ENCODE measurements around the gene CYS1.
"Not testable (repeated sequence)": the region's sequence is repeated elsewhere in the genome, so short reads cannot be mapped to it uniquely, and the experiment has no call there.

Gene CYS1

DNA sequence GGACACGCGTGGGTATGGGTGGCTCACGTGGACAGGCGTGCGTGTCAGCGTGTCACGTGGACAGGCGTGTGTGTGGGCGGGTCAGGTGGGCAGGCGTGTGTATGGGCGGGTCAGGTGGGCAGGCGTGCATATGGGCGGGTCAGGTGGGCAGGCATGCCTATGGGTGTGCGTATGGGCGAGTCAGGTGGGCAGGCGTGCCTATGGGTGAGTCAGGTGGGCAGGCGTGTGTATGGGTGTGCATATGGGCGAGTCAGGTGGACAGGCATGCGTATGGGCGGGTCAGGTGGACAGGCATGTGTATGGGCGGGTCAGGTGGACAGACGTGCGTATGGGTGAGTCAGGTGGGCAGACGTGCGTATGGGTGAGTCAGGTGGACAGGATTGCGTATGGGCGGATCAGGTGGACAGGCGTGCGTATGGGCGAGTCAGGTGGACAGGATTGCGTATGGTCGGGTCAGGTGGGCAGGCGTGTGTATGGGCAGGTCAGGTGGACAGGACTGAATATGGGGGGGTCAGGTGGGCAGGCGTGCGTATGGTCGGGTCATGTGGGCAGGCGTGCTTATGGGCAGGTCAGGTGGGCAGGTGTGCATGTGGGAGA lies 67.7 kb downstream of the CYS1 start:
- not testable (repeated sequence) for DNase-seq (ENCODE audit: low spot score)

DNA sequence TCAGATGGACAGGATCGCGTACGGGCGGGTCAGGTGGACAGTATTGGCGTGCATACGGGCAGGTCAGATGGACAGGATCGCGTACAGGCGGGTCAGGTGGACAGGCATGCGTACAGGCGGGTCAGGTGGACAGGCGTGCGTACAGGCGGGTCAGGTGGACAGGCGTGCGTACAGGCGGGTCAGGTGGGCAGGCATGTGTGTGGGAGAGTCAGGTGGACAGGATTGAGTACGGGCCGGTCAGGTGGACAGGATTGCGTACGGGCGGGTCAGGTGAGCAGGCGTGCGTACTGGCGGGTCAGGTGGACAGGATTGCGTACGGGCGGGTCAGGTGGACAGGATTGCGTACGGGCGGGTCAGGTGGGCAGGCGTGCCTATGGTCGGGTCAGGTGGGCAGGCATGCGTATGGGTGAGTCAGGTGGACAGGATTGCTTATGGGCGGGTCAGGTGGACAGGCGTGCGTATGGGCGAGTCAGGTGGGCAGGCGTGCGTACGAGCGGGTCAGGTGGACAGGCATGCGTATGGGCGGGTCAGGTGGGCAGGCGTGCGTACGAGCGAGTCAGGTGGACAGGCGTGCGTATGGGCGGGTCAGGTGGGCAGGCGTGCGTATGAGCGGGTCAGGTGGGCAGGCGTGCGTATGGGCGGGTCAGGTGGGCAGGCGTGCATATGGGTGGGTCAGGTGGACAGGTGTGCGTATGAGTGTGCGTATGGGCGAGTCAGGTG lies 68.4 kb downstream of the CYS1 start:
- DNase-seq (ENCODE audit: low spot score): not testable (repeated sequence)

DNA sequence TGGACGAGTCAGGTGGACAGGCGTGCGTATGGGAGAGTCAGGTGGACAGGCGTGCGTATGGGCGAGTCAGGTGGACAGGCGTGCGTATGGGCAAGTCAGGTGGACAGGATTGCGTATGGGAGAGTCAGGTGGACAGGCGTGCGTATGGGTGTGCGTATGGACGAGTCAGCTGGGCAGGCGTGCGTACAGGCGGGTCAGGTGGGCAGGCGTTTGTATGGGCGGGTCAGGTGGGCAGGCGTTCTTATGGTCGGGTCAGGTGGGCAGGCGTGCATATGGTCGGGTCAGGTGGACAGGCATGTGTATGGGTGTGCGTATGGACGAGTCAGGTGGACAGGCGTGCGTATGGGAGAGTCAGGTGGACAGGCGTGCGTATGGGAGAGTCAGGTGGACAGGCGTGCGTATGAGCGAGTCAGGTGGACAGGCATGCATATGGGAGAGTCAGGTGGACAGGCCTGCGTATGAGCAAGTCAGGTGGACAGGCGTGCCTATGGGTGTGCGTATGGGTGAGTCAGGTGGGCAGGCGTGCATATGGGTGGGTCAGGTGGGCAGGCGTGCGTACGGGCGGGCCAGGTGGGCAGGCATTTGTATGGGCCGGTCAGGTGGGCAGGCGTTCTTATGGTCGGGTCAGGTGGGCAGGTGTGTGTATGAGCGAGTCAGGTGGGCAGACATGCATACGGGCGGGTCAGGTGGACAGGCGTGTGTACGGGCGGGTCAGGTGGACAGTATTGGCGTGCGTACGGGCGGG lies 69.2 kb downstream of the CYS1 start:
- DNase-seq (ENCODE audit: low spot score): not testable (repeated sequence)

DNA sequence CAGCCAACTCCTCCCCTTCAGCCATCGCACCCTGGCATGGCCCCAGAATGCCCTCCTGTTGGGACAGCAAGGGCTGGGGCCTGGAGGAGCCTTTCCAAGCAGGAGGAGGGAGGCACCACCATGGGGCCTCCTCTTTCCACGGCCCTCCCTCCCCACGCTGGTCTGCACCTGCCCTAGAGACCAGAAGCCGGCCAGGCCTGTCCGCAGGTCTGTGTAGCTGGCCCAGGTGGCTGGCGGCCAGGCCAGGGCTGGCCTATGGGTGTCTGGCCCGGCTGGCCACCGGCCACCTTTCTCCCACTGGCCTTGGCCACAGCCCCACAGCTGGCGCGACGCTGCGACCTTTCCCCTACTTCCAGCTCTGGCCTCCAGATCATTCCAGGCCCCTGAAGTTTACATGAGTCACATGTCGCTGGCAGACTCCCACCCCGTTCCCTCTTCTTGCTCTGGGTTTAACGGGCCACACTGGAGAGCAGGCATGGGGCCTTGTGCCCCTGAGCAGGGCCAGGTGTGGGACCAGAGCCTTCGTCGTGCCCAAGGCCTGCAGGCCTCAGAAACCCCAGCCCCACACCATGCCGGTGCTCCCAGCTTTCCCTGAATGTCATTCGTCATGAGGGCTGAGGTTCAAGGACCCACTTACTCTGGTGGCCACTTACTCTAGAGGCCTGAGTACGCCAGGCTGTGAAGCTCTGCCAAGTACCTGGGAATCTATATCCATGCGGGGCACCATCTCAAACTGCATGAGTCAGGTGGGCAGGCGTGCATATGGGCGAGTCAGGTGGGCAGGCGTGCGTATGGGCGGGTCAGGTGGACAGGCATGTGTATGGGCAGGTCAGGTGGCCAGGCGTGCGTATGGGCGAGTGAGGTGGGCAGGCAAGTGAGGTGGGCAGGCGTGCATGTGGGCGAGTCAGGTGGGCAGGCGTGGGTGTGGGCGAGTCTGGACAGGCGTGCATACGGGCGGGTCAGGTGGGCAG lies 70.1 kb downstream of the CYS1 start:
- no peak for DNase-seq (ENCODE audit: low spot score)

DNA sequence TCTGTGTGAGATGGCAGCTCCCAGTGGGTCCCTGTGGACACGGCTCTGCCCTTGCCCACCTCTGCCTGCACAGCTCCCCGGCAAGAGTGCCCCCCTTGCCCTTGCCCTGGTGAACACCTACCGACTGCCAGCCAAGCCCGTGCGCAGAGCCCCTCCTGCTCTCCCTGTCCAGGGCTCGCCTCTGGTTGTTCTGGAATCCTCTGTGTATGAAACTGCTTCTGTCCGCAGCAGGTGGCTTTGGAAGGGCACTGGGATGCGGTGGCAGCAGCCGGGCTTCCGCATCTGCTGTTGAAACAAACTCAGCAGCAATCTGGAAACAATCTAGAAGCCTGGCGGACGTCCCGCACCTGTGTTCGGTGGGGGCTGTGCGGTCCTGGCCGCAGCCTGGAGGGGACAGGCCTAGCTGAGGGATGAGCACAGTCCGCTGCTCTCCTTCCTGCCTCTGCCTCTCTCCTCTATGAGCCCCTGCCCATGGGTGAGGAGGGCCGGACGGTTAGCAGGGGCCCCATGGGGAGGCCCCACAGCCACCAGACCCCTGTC lies 70.9 kb downstream of the CYS1 start:
- no peak for DNase-seq (ENCODE audit: low spot score)

DNA sequence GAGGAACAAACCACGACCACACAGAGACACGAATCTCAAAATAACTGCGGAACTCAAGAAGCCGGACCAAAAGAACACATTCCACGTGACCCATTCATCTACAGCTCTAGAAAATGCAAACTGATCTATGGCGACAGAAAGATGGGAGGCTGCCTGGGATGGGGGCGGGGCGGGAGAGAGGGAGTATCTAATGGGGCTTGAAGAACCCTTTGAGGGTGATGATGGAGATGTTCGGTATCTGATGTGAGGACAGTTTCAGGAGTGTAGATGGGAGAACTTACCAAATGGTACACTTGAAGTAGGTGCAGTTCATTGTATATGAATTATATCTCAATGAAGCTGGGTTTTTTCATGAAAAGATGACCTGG lies 71.4 kb downstream of the CYS1 start:
- no peak for DNase-seq (ENCODE audit: low spot score)

DNA sequence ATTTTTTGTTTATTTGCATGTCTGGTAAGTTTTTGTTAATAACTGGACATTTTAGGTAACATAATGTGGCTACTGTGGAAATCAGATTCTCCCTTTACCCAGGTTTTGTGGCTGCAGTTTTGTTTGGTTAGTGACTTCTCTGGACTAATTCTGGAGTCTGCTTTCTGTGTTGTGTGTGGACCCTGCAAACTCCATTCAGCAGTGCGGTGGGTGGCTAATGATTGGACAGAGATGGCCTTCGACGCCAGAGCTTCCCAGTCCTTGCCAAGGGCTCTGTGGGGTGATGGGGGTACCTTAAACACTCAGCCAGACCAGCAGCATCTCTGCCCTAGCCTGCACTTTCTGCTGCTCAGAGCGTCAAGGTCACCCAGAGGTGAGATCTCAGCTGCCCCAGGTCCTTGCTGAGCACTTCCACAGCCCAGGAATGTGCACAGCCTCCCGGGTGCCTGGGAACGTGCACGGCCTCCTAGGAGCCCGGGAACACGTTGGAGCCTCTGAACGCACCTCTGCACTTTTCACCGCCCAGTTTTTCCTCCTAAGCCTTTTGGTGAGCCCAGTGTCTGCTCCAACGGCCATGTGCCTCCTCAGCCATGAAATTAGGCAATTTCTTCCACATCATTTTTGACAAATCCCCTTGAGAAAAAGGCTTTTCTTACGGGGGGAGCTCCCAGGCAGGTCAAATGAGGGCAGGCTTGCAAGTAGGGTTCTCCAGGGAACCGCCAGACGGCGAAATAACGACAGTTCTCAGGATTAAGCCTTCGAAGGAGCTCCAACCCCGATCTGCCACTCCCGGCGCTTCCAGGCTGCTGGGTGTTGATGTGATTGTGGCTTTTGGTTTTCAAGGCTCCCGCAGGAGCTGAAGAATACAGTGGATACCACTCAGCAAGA lies 72.0 kb downstream of the CYS1 start:
- DNase-seq (ENCODE audit: low spot score): no peak

DNA sequence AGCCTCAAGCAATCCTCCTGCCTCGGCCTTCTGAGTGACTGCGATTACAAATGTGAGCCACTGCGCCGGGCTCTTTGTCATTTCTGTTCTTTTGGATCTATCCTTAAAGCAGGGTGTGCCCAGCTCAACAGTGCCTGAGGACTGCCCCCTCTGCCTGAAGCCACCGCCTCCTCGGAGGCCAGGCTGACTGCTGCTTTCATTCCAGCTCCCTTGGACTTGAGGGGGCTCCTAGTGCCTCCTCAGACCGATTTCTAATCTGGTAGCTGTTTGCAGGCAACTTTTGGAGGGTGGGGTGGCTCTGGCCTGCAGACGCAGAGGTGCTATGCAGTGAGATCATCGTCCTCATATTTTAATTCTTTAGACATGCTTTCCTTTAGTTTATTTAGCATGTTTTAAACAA lies 72.8 kb downstream of the CYS1 start:
- DNase-seq (ENCODE audit: low spot score): no peak

Measured in HuH-7.5 (cell line).